ENCODE measurements around the gene PGBD5.

PGBD5 gene

GRCh38 chr1:230266456-230266855 is 159.7 kb downstream of the PGBD5 start:
- in situ Hi-C loops (cut with MboI; ENCODE audit: low sequenced_read_pairs), result no loop called here

- in situ Hi-C loops (cut with MboI; ENCODE audit: low sequenced_read_pairs), result no loop called here
These were observed 160.7 kb downstream of the PGBD5 start for GRCh38 chr1:230265200-230266115.

All from hTERT RPE-1 (cell line).